AG10803 (cell line): ENCODE results near the gene DYRK4.
A peak's percentile ranks its signal among the peaks of the same experiment; 100 is the strongest.

Experiments used
- DNase-seq: peaks from one replicate; pipeline ENCODE4 v3.0.0; 2010; ENCODE audit warnings: low read depth
- H3K4me3 ChIP-seq: 2 replicates; pipeline ENCODE4 v1.5.1; 2011; ENCODE audit warnings: mild to moderate bottlenecking, low read length, control low read depth
- CTCF ChIP-seq: conservative IDR thresholded peaks from 2 replicates; pipeline ENCODE4 v1.5.1; 2011; ENCODE audit warnings: mild to moderate bottlenecking, low read length, control low read depth, inconsistent platforms

DYRK4 gene

GRCh38 chr12:4580281-4580688 is 18.3 kb downstream of the DYRK4 start:
- TF ChIP-seq CTCF = no peak
- DNase-seq = no peak
- H3K4me3 ChIP-seq = no peak overlapping the region

GRCh38 chr12:4584281-4584680 is 22.3 kb downstream of the DYRK4 start:
- no peak for DNase-seq

GRCh38 chr12:4584896-4585295 is 22.9 kb downstream of the DYRK4 start:
- no peak for DNase-seq
- TF ChIP-seq CTCF = no peak
- H3K4me3 ChIP-seq = no peak overlapping the region

More at GRCh38 chr12:4584281-4584680, 22.3 kb downstream of the DYRK4 start:
- no peak overlapping the region for H3K4me3 ChIP-seq
- no peak for TF ChIP-seq CTCF

GRCh38 chr12:4586500-4586899 is 24.5 kb downstream of the DYRK4 start:
- no peak for DNase-seq
- H3K4me3 ChIP-seq = no peak overlapping the region
- TF ChIP-seq CTCF = no peak

- no peak for TF ChIP-seq CTCF
- no peak for DNase-seq
- no peak overlapping the region for H3K4me3 ChIP-seq
These were observed 25.1 kb downstream of the DYRK4 start for GRCh38 chr12:4587108-4587507.

GRCh38 chr12:4588916-4589315 is 26.9 kb downstream of the DYRK4 start:
- DNase-seq = no peak
- no peak for TF ChIP-seq CTCF
- H3K4me3 ChIP-seq = no peak overlapping the region

GRCh38 chr12:4589941-4590340 is 27.9 kb downstream of the DYRK4 start:
- H3K4me3 ChIP-seq = no peak overlapping the region
- no peak for TF ChIP-seq CTCF
- peak; percentile 40 for DNase-seq
